ENCODE results near the gene PIK3CA. TPM values are rescaled to one million over a fixed set of nuclear protein-coding genes. Genes with fewer than 3 reads are reported as not detected.

Gene PIK3CA
- total and polyA plus RNA-seq, 7 donors: 5.6 to 24.4 (median 18.7) TPM

GRCh38 chr3:179265875-179266274, 117.7 kb downstream of the PIK3CA start:
- WGBS, 3 donors: 83 to 92% (median 85%) methylated on average over 4 of the region's 4 CpGs
- Histone ChIP-seq H3K9me3 (no peaks in the 10 kb centered on the region), H3K27me3 (ENCODE audit: insufficient read depth in 3 of 3, low read length in 2 of 3) (no peaks in the 10 kb centered on the region), H3K4me1 (no peaks in the 10 kb centered on the region), H3K27ac (no peak overlapping the region), H3K4me3 (no peak overlapping the region), H3K36me3 (ENCODE audit: insufficient read depth in 1 of 2, low read depth in 1 of 2) (no peaks in the 10 kb centered on the region)
- intact Hi-C loops (cut with DNase I): no loop called here
- DNase-seq: no peak
- no peak for TF ChIP-seq CTCF (IDR thresholded peaks at IDR 0.05)
- no peak for ATAC-seq

GRCh38 chr3:179266701-179267211, 118.6 kb downstream of the PIK3CA start:
- Histone ChIP-seq H3K9me3 (no peaks in the 10 kb centered on the region), H3K4me1 (no peaks in the 10 kb centered on the region), H3K36me3 (ENCODE audit: insufficient read depth in 1 of 2, low read depth in 1 of 2) (no peaks in the 10 kb centered on the region), H3K27ac (no peak overlapping the region), H3K27me3 (ENCODE audit: insufficient read depth in 3 of 3, low read length in 2 of 3) (no peaks in the 10 kb centered on the region), H3K4me3 (peak overlapping the region; percentile 34)
- DNase-seq (no peak), ATAC-seq (peak in 1 of 4 donors; percentile 32)
- WGBS, 3 donors: 50 to 65% (median 57%) methylated on average over 21 of the region's 21 CpGs
- intact Hi-C loops (cut with DNase I): no loop called here
- TF ChIP-seq CTCF (IDR thresholded peaks at IDR 0.05): no peak

- no peaks in the 10 kb centered on the region for H3K9me3 ChIP-seq
- no peak for DNase-seq
- intact Hi-C loops (cut with DNase I): no loop called here
- no peak overlapping the region for H3K27ac ChIP-seq
- no peaks in the 10 kb centered on the region for H3K4me1 ChIP-seq
- ATAC-seq: no peak
- no peaks in the 10 kb centered on the region for H3K36me3 ChIP-seq (ENCODE audit: insufficient read depth in 1 of 2, low read depth in 1 of 2)
- no peak overlapping the region for H3K4me3 ChIP-seq
- no peaks in the 10 kb centered on the region for H3K27me3 ChIP-seq (ENCODE audit: insufficient read depth in 3 of 3, low read length in 2 of 3)
- WGBS, 3 donors: 42 to 61% (median 51%) methylated on average over 4 of the region's 4 CpGs
- no peak for TF ChIP-seq CTCF (IDR thresholded peaks at IDR 0.05)
Measured at GRCh38 chr3:179268400-179269051, 120.4 kb downstream of the PIK3CA start.

- Histone ChIP-seq H3K27me3 (ENCODE audit: insufficient read depth in 3 of 3, low read length in 2 of 3) (no peaks in the 10 kb centered on the region), H3K36me3 (ENCODE audit: insufficient read depth in 1 of 2, low read depth in 1 of 2) (no peaks in the 10 kb centered on the region), H3K9me3 (no peaks in the 10 kb centered on the region), H3K4me1 (no peaks in the 10 kb centered on the region), H3K27ac (no peak overlapping the region), H3K4me3 (no peak overlapping the region)
- TF ChIP-seq CTCF (IDR thresholded peaks at IDR 0.05): no peak
- 75 to 82% (median 78%) methylated on average over 4 of the region's 4 CpGs for WGBS, 3 donors
- ATAC-seq: no peak
- DNase-seq: no peak
- intact Hi-C loops (cut with DNase I): no loop called here
Measured at GRCh38 chr3:179269152-179269707, 121.1 kb downstream of the PIK3CA start.
